Fibroblast of mammary gland (primary cell): ENCODE results near the gene RLF.
"Not testable (repeated sequence)": the region's sequence is repeated elsewhere in the genome, so short reads cannot be mapped to it uniquely, and the experiment has no call there.

ENCODE experiments used
- DNase-seq: peaks from one replicate; pipeline ENCODE4 v3.0.0-alpha.2; 2010; ENCODE audit warnings: low read depth
- H3K4me3 ChIP-seq: 2 replicates; pipeline ENCODE4 v1.5.1; 2011; ENCODE audit warnings: low read depth, mild to moderate bottlenecking, low read length, moderate library complexity; ENCODE audit not compliant: control insufficient read depth
- CTCF ChIP-seq: conservative IDR thresholded peaks from 2 replicates; pipeline ENCODE4 v1.5.1; 2011; ENCODE audit warnings: low read depth, low read length, inconsistent platforms; ENCODE audit not compliant: control insufficient read depth, insufficient read depth

The RLF gene

GRCh38 chr1:40184193-40184592 lies 23.0 kb downstream of the RLF start:
- no peak for TF ChIP-seq CTCF
- DNase-seq, result no peak
- H3K4me3 ChIP-seq, result no peak overlapping the region

- peak; percentile 44 for DNase-seq
- H3K4me3 ChIP-seq, result no peak overlapping the region
- TF ChIP-seq CTCF, result no peak
Observed at GRCh38 chr1:40185951-40186864, 25.0 kb downstream of the RLF start.

- H3K4me3 ChIP-seq, result no peak overlapping the region
- no peak for TF ChIP-seq CTCF
- DNase-seq, result no peak
Observed at GRCh38 chr1:40187399-40187798, 26.2 kb downstream of the RLF start.

GRCh38 chr1:40194639-40195038 lies 33.5 kb downstream of the RLF start:
- H3K4me3 ChIP-seq, DNase-seq: not testable (repeated sequence)

GRCh38 chr1:40197656-40198055 lies 36.5 kb downstream of the RLF start:
- DNase-seq, result no peak
- peak; percentile 32 for TF ChIP-seq CTCF
- H3K4me3 ChIP-seq, result no peak overlapping the region

- no peak for DNase-seq
- no peak for TF ChIP-seq CTCF
- no peak overlapping the region for H3K4me3 ChIP-seq
Observed at GRCh38 chr1:40199126-40199525, 37.9 kb downstream of the RLF start.

- H3K4me3 ChIP-seq, result no peak overlapping the region
- DNase-seq, result no peak
- no peak for TF ChIP-seq CTCF
Observed at GRCh38 chr1:40204856-40205255, 43.7 kb downstream of the RLF start.
